ENCODE data around the gene DCX.

DCX gene

GRCh38 chrX:111409326-111409725 is 2.7 kb downstream of the DCX start:
- Histone ChIP-seq H3K4me2 (no peak overlapping the region), H3K4me1 (no peaks in the 10 kb centered on the region), H3K27ac (no peak overlapping the region), H4K20me1 (no peaks in the 10 kb centered on the region), H3K9me3 (no peaks in the 10 kb centered on the region), H3K27me3 (peaks cover 93% of the 10 kb centered on the region), H3K9ac (no peak overlapping the region), H3K36me3 (no peaks in the 10 kb centered on the region), H3K4me3 (no peak overlapping the region)
- no peak for TF ChIP-seq Cebpa-rat (IDR thresholded peaks at IDR 0.05)

GRCh38 chrX:111407948-111408347 is 4.0 kb downstream of the DCX start:
- TF ChIP-seq Cebpa-rat (IDR thresholded peaks at IDR 0.05) = no peak
- H3K4me2 ChIP-seq = no peak overlapping the region
- H3K27me3 ChIP-seq = peaks cover 90% of the 10 kb centered on the region
- H3K4me3 ChIP-seq = no peak overlapping the region
- H4K20me1 ChIP-seq = no peaks in the 10 kb centered on the region; the same call in 1 of the 2 replicates
- H3K4me1 ChIP-seq = no peaks in the 10 kb centered on the region
- H3K9me3 ChIP-seq = no peaks in the 10 kb centered on the region
- H3K36me3 ChIP-seq = no peaks in the 10 kb centered on the region
- H3K27ac ChIP-seq = no peak overlapping the region
- H3K9ac ChIP-seq = no peak overlapping the region

GRCh38 chrX:111402344-111402743 is 9.6 kb downstream of the DCX start:
- H3K4me2 ChIP-seq = no peak overlapping the region
- no peaks in the 10 kb centered on the region for H3K36me3 ChIP-seq
- TF ChIP-seq Cebpa-rat (IDR thresholded peaks at IDR 0.05) = no peak
- H3K4me3 ChIP-seq = no peak overlapping the region
- H3K4me1 ChIP-seq = no peaks in the 10 kb centered on the region
- H4K20me1 ChIP-seq = peaks cover 6% of the 10 kb centered on the region; the same call in 1 of the 2 replicates
- no peak overlapping the region for H3K27ac ChIP-seq
- H3K27me3 ChIP-seq = peaks cover 84% of the 10 kb centered on the region
- H3K9ac ChIP-seq = no peak overlapping the region
- no peaks in the 10 kb centered on the region for H3K9me3 ChIP-seq

GRCh38 chrX:111395149-111395548 is 16.8 kb downstream of the DCX start:
- no peak overlapping the region for H3K4me3 ChIP-seq
- peaks cover 65% of the 10 kb centered on the region for H3K27me3 ChIP-seq
- no peaks in the 10 kb centered on the region for H3K9me3 ChIP-seq
- no peaks in the 10 kb centered on the region for H3K36me3 ChIP-seq
- no peaks in the 10 kb centered on the region for H3K4me1 ChIP-seq
- H3K4me2 ChIP-seq = no peak overlapping the region
- H3K27ac ChIP-seq = no peak overlapping the region
- H4K20me1 ChIP-seq = no peaks in the 10 kb centered on the region
- TF ChIP-seq Cebpa-rat (IDR thresholded peaks at IDR 0.05) = no peak
- no peak overlapping the region for H3K9ac ChIP-seq

- H3K27me3 ChIP-seq = peaks cover 65% of the 10 kb centered on the region
- no peak for TF ChIP-seq Cebpa-rat (IDR thresholded peaks at IDR 0.05)
- H3K9ac ChIP-seq = no peak overlapping the region
- no peak overlapping the region for H3K4me3 ChIP-seq
- no peak overlapping the region for H3K27ac ChIP-seq
- no peak overlapping the region for H3K4me2 ChIP-seq
- no peaks in the 10 kb centered on the region for H3K4me1 ChIP-seq
- no peaks in the 10 kb centered on the region for H3K9me3 ChIP-seq
- no peaks in the 10 kb centered on the region for H4K20me1 ChIP-seq
- H3K36me3 ChIP-seq = no peaks in the 10 kb centered on the region
Measured at GRCh38 chrX:111394569-111394968, 17.4 kb downstream of the DCX start.

GRCh38 chrX:111387470-111388070 is 24.4 kb downstream of the DCX start:
- no peak for TF ChIP-seq Cebpa-rat (IDR thresholded peaks at IDR 0.05)
- Histone ChIP-seq H3K4me3 (no peak overlapping the region), H4K20me1 (no peaks in the 10 kb centered on the region), H3K4me1 (no peaks in the 10 kb centered on the region), H3K9me3 (no peaks in the 10 kb centered on the region), H3K4me2 (no peak overlapping the region), H3K27ac (no peak overlapping the region), H3K36me3 (no peaks in the 10 kb centered on the region), H3K27me3 (peaks cover 77% of the 10 kb centered on the region), H3K9ac (no peak overlapping the region)

GRCh38 chrX:111386615-111387233 is 25.3 kb downstream of the DCX start:
- no peak for TF ChIP-seq Cebpa-rat (IDR thresholded peaks at IDR 0.05)
- Histone ChIP-seq H3K4me3 (no peak overlapping the region), H3K27me3 (peaks cover 83% of the 10 kb centered on the region), H3K4me1 (no peaks in the 10 kb centered on the region), H3K4me2 (no peak overlapping the region), H4K20me1 (no peaks in the 10 kb centered on the region), H3K27ac (no peak overlapping the region), H3K9ac (no peak overlapping the region), H3K9me3 (no peaks in the 10 kb centered on the region), H3K36me3 (no peaks in the 10 kb centered on the region)

GRCh38 chrX:111386077-111386476 is 25.9 kb downstream of the DCX start:
- no peak overlapping the region for H3K4me2 ChIP-seq
- H3K4me3 ChIP-seq = no peak overlapping the region
- no peak overlapping the region for H3K27ac ChIP-seq
- no peaks in the 10 kb centered on the region for H3K36me3 ChIP-seq
- H3K9ac ChIP-seq = no peak overlapping the region
- H3K4me1 ChIP-seq = no peaks in the 10 kb centered on the region
- no peaks in the 10 kb centered on the region for H3K9me3 ChIP-seq
- peaks cover 82% of the 10 kb centered on the region for H3K27me3 ChIP-seq
- H4K20me1 ChIP-seq = no peaks in the 10 kb centered on the region
- TF ChIP-seq Cebpa-rat (IDR thresholded peaks at IDR 0.05) = no peak

- H3K4me2 ChIP-seq = no peak overlapping the region
- H3K9ac ChIP-seq = no peak overlapping the region
- H3K27me3 ChIP-seq = peaks cover 69% of the 10 kb centered on the region
- TF ChIP-seq Cebpa-rat (IDR thresholded peaks at IDR 0.05) = no peak
- H3K4me3 ChIP-seq = no peak overlapping the region
- H3K36me3 ChIP-seq = no peaks in the 10 kb centered on the region
- no peaks in the 10 kb centered on the region for H3K4me1 ChIP-seq
- no peak overlapping the region for H3K27ac ChIP-seq
- no peaks in the 10 kb centered on the region for H3K9me3 ChIP-seq
- H4K20me1 ChIP-seq = no peaks in the 10 kb centered on the region
Measured at GRCh38 chrX:111382277-111382676, 29.7 kb downstream of the DCX start.

GRCh38 chrX:111376897-111377578 is 35.0 kb downstream of the DCX start:
- peaks cover 19% of the 10 kb centered on the region; the same call in 1 of the 2 replicates for H4K20me1 ChIP-seq
- H3K36me3 ChIP-seq = no peaks in the 10 kb centered on the region
- no peak overlapping the region for H3K9ac ChIP-seq
- H3K27me3 ChIP-seq = peaks cover 66% of the 10 kb centered on the region
- no peak for TF ChIP-seq Cebpa-rat (IDR thresholded peaks at IDR 0.05)
- H3K9me3 ChIP-seq = no peaks in the 10 kb centered on the region
- H3K4me2 ChIP-seq = no peak overlapping the region
- H3K27ac ChIP-seq = no peak overlapping the region
- H3K4me3 ChIP-seq = no peak overlapping the region
- H3K4me1 ChIP-seq = no peaks in the 10 kb centered on the region

All from BLaER1 (cell line).